Naive thymus-derived CD4-positive, alpha-beta T cell (primary cell): ENCODE results near the gene CETP. TPM values are rescaled to one million over a fixed set of nuclear protein-coding genes. Genes with fewer than 3 reads are reported as not detected.
A peak's percentile ranks its signal among the peaks of the same experiment; 100 is the strongest.

Source experiments
- ATAC-seq: fragments of 150-1000 bp; cut with Tn5 transposase; 2 replicates; pipeline ENCODE4 v1.10.0; 2021; ENCODE audit warnings: mild to moderate bottlenecking, moderate library complexity
- CTCF ChIA-PET: fragments of 350-600 bp; sonication (Branson Sonifier 250); formaldehyde crosslinking; loops from one replicate; lab custom pipeline; 2021; ENCODE audit warnings: antibody characterized with exemption; lab: Charles Lee
- POLR2A ChIA-PET: fragments of 350-600 bp; sonication (Branson Sonifier 250); formaldehyde crosslinking; loops from one replicate; lab custom pipeline; 2021; ENCODE audit warnings: antibody characterized with exemption, inconsistent platforms; lab: Charles Lee
- DNase-seq, 9 donors: peaks; one replicate each; pipeline versions ENCODE4 v3.0.0 to v3.0.0-alpha.2; 2020 to 2022; ENCODE audit warnings: mixed read lengths in 1 of 9
- H3K27ac ChIP-seq: one replicate; pipeline ENCODE4 v1.7.0; 2013; ENCODE audit warnings: mild to moderate bottlenecking, low read depth, low read length, moderate library complexity
- H3K27me3 ChIP-seq, 2 donors: one replicate each; pipeline ENCODE4 v1.7.0; 2013; ENCODE audit warnings: low read length in 2 of 2, mild to moderate bottlenecking in 2 of 2, moderate library complexity in 2 of 2; ENCODE audit not compliant: control insufficient read depth in 2 of 2, insufficient read depth in 2 of 2
- H3K36me3 ChIP-seq, 3 experiments: 1 replicate in 2 of 3; 2 replicates in 1 of 3; pipeline ENCODE4 v1.7.0; 2013; ENCODE audit warnings: low read length in 3 of 3, mild to moderate bottlenecking in 3 of 3, moderate library complexity in 1 of 3; ENCODE audit not compliant: insufficient read depth in 3 of 3, control insufficient read depth in 2 of 3
- H3K4me1 ChIP-seq, 2 donors: one replicate each; pipeline ENCODE4 v1.7.0; 2013; ENCODE audit warnings: low read length in 2 of 2, mild to moderate bottlenecking in 2 of 2, moderate library complexity in 1 of 2; ENCODE audit not compliant: control insufficient read depth in 2 of 2, insufficient read depth in 2 of 2
- H3K4me3 ChIP-seq: 2 replicates; pipeline ENCODE4 v1.7.0; 2013; ENCODE audit warnings: mild to moderate bottlenecking, low read length
- H3K9me3 ChIP-seq, 3 experiments: 1 replicate in 2 of 3; 2 replicates in 1 of 3; pipeline ENCODE4 v1.7.0; 2013; ENCODE audit warnings: low read length in 3 of 3; ENCODE audit not compliant: control insufficient read depth in 2 of 3
- H3K27ac Mint-ChIP-seq, 9 donors: one replicate each; pipeline ENCODE4 v1.8.0; 2020 to 2022; ENCODE audit warnings: mixed read lengths in 9 of 9, mild to moderate bottlenecking in 8 of 9, moderate library complexity in 5 of 9, inconsistent platforms in 2 of 9
- H3K27me3 Mint-ChIP-seq, 5 donors: one replicate each; pipeline ENCODE4 v1.8.0; 2021 to 2022; ENCODE audit warnings: mixed read lengths in 5 of 5, mild to moderate bottlenecking in 1 of 5
- H3K36me3 Mint-ChIP-seq, 5 donors: one replicate each; pipeline ENCODE4 v1.8.0; 2020 to 2022; ENCODE audit warnings: mixed read lengths in 5 of 5, mild to moderate bottlenecking in 3 of 5, inconsistent platforms in 1 of 5
- H3K4me1 Mint-ChIP-seq, 7 donors: one replicate each; pipeline ENCODE4 v1.8.0; 2020 to 2022; ENCODE audit warnings: mixed read lengths in 7 of 7, mild to moderate bottlenecking in 3 of 7, inconsistent platforms in 1 of 7
- H3K4me3 Mint-ChIP-seq, 10 donors: one replicate each; pipeline ENCODE4 v1.8.0; 2020 to 2022; ENCODE audit warnings: mild to moderate bottlenecking in 10 of 10, mixed read lengths in 10 of 10, moderate library complexity in 6 of 10, inconsistent platforms in 2 of 10
- H3K9me3 Mint-ChIP-seq, 11 donors: one replicate each; pipeline ENCODE4 v1.8.0; 2020 to 2022; ENCODE audit warnings: mixed read lengths in 11 of 11, mild to moderate bottlenecking in 4 of 11, inconsistent platforms in 1 of 11, moderate library complexity in 1 of 11
- intact Hi-C, 2 donors: fragments of 100-400 bp; cut with micrococcal nuclease; formaldehyde crosslinking; loops; one replicate each; pipeline ENCODE4 v1.15.1; 2023
- polyA plus RNA-seq, 2 donors: library from polyadenylated mRNA; unstranded; fragments of 300-500 nt; fragmentation: Illumina TruSeq; gene quantifications; one replicate each; pipeline ENCODE4 v1.2.3, GENCODE V29; 2021
- total RNA-seq, 6 experiments: library from RNA in 5 of 6; stranded (reverse) in 5 of 6; gene quantifications; 1 replicate in 5 of 6; 2 replicates in 1 of 6; pipeline ENCODE4 v1.2.3 and lab custom pipeline; 2021 to 2026

The CETP gene
- total and polyA plus RNA-seq, 7 experiments from 2014 or later = 0.17 to 0.25 TPM; not detected in 5

- no peak for ATAC-seq
- intact Hi-C loops = no loop called here
Measured at GRCh38 chr16:56960681-56961281, 969 bp upstream of the CETP start.

GRCh38 chr16:56961386-56961785, 364 bp upstream of the CETP start:
- no peak for ATAC-seq
- H3K36me3 ChIP-seq = no peaks in the 10 kb centered on the region
- Mint-ChIP-seq H3K27ac (no peak overlapping the region), H3K36me3 (no peaks in the 10 kb centered on the region), H3K27me3 (peaks cover 0 to 8% (median 0%) of the 10 kb centered on the region in 5 donors), H3K4me3 (no peak overlapping the region), H3K9me3 (peaks cover 0 to 2% (median 0%) of the 10 kb centered on the region in 11 donors), H3K4me1 (peaks cover 17 to 24% (median 22%) of the 10 kb centered on the region in 7 donors)
- ChIA-PET CTCF (interaction anchor here (0.8 kb wide), 1 partner anchor 205 kb away, joined by 3 read pairs; no protein-coding TSS in a partner anchor), POLR2A (no interaction called here)
- H3K4me3 ChIP-seq = no peak overlapping the region
- no peak overlapping the region for H3K27ac ChIP-seq
- H3K4me1 ChIP-seq = peaks cover 7 to 19% of the 10 kb centered on the region in 2 donors
- intact Hi-C loops = no loop called here
- DNase-seq = no peak
- H3K9me3 ChIP-seq = no peaks in the 10 kb centered on the region
- no peaks in the 10 kb centered on the region for H3K27me3 ChIP-seq

More at GRCh38 chr16:56960681-56961281, 969 bp upstream of the CETP start:
- Mint-ChIP-seq H3K9me3 (peaks cover 0 to 2% (median 0%) of the 10 kb centered on the region in 11 donors), H3K27ac (no peak overlapping the region), H3K27me3 (peaks cover 0 to 8% (median 0%) of the 10 kb centered on the region in 5 donors), H3K36me3 (no peaks in the 10 kb centered on the region), H3K4me1 (peaks cover 15 to 18% (median 16%) of the 10 kb centered on the region in 7 donors), H3K4me3 (no peak overlapping the region)
- peaks cover 7 to 14% of the 10 kb centered on the region in 2 donors for H3K4me1 ChIP-seq
- no peaks in the 10 kb centered on the region for H3K36me3 ChIP-seq
- CTCF ChIA-PET = interaction anchor here (0.8 kb wide), 1 partner anchor 206 kb away, joined by 3 read pairs; no protein-coding TSS in a partner anchor
- H3K27ac ChIP-seq = no peak overlapping the region
- no peak for DNase-seq
- POLR2A ChIA-PET = no interaction called here
- no peaks in the 10 kb centered on the region for H3K27me3 ChIP-seq
- H3K9me3 ChIP-seq = no peaks in the 10 kb centered on the region
- no peak overlapping the region for H3K4me3 ChIP-seq

GRCh38 chr16:56964243-56965148, 2.7 kb downstream of the CETP start:
- Mint-ChIP-seq H3K9me3 (peaks cover 0 to 2% (median 0%) of the 10 kb centered on the region in 11 donors), H3K36me3 (no peaks in the 10 kb centered on the region), H3K4me1 (peaks cover 21 to 27% (median 23%) of the 10 kb centered on the region in 7 donors), H3K4me3 (peak overlapping the region in 4 of 10 donors; percentile 6 to 62 (median 38)), H3K27me3 (peaks cover 0 to 4% (median 0%) of the 10 kb centered on the region in 5 donors), H3K27ac (peak overlapping the region in 8 of 9 donors; percentile 60 to 91 (median 82))
- Histone ChIP-seq H3K4me3 (no peak overlapping the region), H3K27ac (no peak overlapping the region), H3K9me3 (no peaks in the 10 kb centered on the region), H3K4me1 (peaks cover 7 to 19% of the 10 kb centered on the region in 2 donors), H3K27me3 (no peaks in the 10 kb centered on the region), H3K36me3 (no peaks in the 10 kb centered on the region)
- ChIA-PET POLR2A (interaction anchor here (0.8 to 4.4 kb wide), 8 partner anchors 11 to 120 kb away, joined by 3 to 27 read pairs (median 3); partner anchors contain the start of gene NLRC5), CTCF (interaction anchor here (0.5 to 4.9 kb wide), 48 partner anchors 8 to 619 kb away, joined by 3 to 44 read pairs (median 4); partner anchors contain the start of gene NLRC5)
- DNase-seq = peak; percentile 84 to 96 (median 91)
- ATAC-seq = peak; percentile 99
- intact Hi-C loops = loop anchor here (1.0 kb wide), 9 partner anchors 21 to 204 kb away; partner anchors contain the start of genes NLRC5 (in 2 of the 2), CPNE2 (in 1 of the 2) and HERPUD1 (in 1 of the 2)

- no peak overlapping the region for H3K27ac ChIP-seq
- intact Hi-C loops = no loop called here
- no peaks in the 10 kb centered on the region for H3K27me3 ChIP-seq
- H3K4me1 ChIP-seq = peaks cover 7 to 19% of the 10 kb centered on the region in 2 donors
- Mint-ChIP-seq H3K27me3 (no peaks in the 10 kb centered on the region), H3K36me3 (no peaks in the 10 kb centered on the region), H3K9me3 (peaks cover 0 to 2% (median 0%) of the 10 kb centered on the region in 11 donors), H3K4me1 (peaks cover 20 to 27% (median 22%) of the 10 kb centered on the region in 7 donors), H3K27ac (peak overlapping the region; percentile 52 to 91 (median 80)), H3K4me3 (peak overlapping the region in 8 of 10 donors; percentile 2 to 73 (median 54))
- no peak for DNase-seq
- CTCF ChIA-PET = interaction anchor here (0.5 to 4.9 kb wide), 25 partner anchors 13 to 618 kb away, joined by 3 to 44 read pairs (median 4); partner anchors contain the start of gene NLRC5
- POLR2A ChIA-PET = interaction anchor here (0.6 to 4.4 kb wide), 13 partner anchors 10 to 186 kb away, joined by 3 to 27 read pairs (median 4); partner anchors contain the start of gene NLRC5
- H3K4me3 ChIP-seq = no peak overlapping the region
- H3K9me3 ChIP-seq = no peaks in the 10 kb centered on the region
- no peak for ATAC-seq
- no peaks in the 10 kb centered on the region for H3K36me3 ChIP-seq
Measured at GRCh38 chr16:56965149-56966092, 3.7 kb downstream of the CETP start.

- intact Hi-C loops = no loop called here
- H3K27me3 Mint-ChIP-seq = no peaks in the 10 kb centered on the region
- H3K36me3 Mint-ChIP-seq = no peaks in the 10 kb centered on the region
- ChIA-PET POLR2A (interaction anchor here (0.6 to 4.4 kb wide), 15 partner anchors 10 to 555 kb away, joined by 3 to 27 read pairs (median 4); partner anchors contain the start of gene NLRC5), CTCF (interaction anchor here (0.7 to 4.9 kb wide), 12 partner anchors 16 to 204 kb away, joined by 3 to 44 read pairs (median 7); partner anchors contain the start of gene NLRC5)
- no peaks in the 10 kb centered on the region for H3K27me3 ChIP-seq
- no peak for ATAC-seq
- H3K4me1 Mint-ChIP-seq = peaks cover 20 to 30% (median 24%) of the 10 kb centered on the region in 7 donors
- peak overlapping the region in 8 of 9 donors; percentile 52 to 91 (median 83) for H3K27ac Mint-ChIP-seq
- no peak overlapping the region for H3K4me3 ChIP-seq
- H3K27ac ChIP-seq = no peak overlapping the region
- no peaks in the 10 kb centered on the region for H3K9me3 ChIP-seq
- H3K9me3 Mint-ChIP-seq = peaks cover 0 to 2% (median 0%) of the 10 kb centered on the region in 11 donors
- H3K4me1 ChIP-seq = peaks cover 7 to 19% of the 10 kb centered on the region in 2 donors
- H3K36me3 ChIP-seq = no peaks in the 10 kb centered on the region
- DNase-seq = no peak
- H3K4me3 Mint-ChIP-seq = peak overlapping the region in 8 of 10 donors; percentile 2 to 73 (median 54)
Measured at GRCh38 chr16:56966093-56966475, 4.3 kb downstream of the CETP start.
